Panc1 (cell line): ENCODE data around the gene PEX10. TPM values are rescaled to one million over a fixed set of nuclear protein-coding genes. Genes with fewer than 3 reads are reported as not detected.

Source experiments
- ATAC-seq: fragments of 200-7000 bp; cut with Tn5 transposase; 2 replicates; pipeline ENCODE4 v1.9.1; 2020; ENCODE audit warnings: mild to moderate bottlenecking, moderate library complexity
- BruUV-seq: library from RNA; stranded (reverse); fragments of 400-500 nt; replicated peaks from 2 replicates; lab custom pipeline; 2021; lab: Mats Ljungman, UMichigan
- CTCF ChIA-PET: fragments of 300-600 bp; sonication (Branson Sonifier 250); formaldehyde crosslinking; loops from one replicate; lab custom pipeline; 2022; ENCODE audit warnings: antibody characterized with exemption; lab: Charles Lee
- POLR2A ChIA-PET: fragments of 300-600 bp; sonication (Branson Sonifier 250); formaldehyde crosslinking; loops from one replicate; lab custom pipeline; 2022; ENCODE audit warnings: antibody characterized with exemption; lab: Charles Lee
- DNase-seq: peaks from one replicate; pipeline ENCODE4 v3.0.0-alpha.2; 2010; ENCODE audit warnings: low read depth, low spot score
- H3K27ac ChIP-seq: 2 replicates; pipeline ENCODE4 v1.5.1; 2011; ENCODE audit warnings: mild to moderate bottlenecking, low read length, inconsistent platforms
- H3K27me3 ChIP-seq: fragments of 200-500 bp; sonication (Bioruptor generic); 2 replicates; pipeline ENCODE4 v1.6.0; 2014; ENCODE audit warnings: low read length, inconsistent platforms; ENCODE audit not compliant: control insufficient read depth, insufficient read depth
- H3K36me3 ChIP-seq: fragments of 200-500 bp; sonication (Bioruptor generic); 2 replicates; pipeline ENCODE4 v1.5.1; 2014; ENCODE audit warnings: inconsistent platforms, mild to moderate bottlenecking, low read length, moderate library complexity; ENCODE audit not compliant: control insufficient read depth, insufficient read depth
- H3K4me1 ChIP-seq: 2 replicates; pipeline ENCODE4 v1.5.1; 2011; ENCODE audit warnings: inconsistent platforms, mild to moderate bottlenecking, low read length, moderate library complexity; ENCODE audit not compliant: control insufficient read depth, insufficient read depth
- H3K4me3 ChIP-seq, 2 experiments: 2 replicates each; pipeline ENCODE4 v1.5.1; 2011 to 2012; ENCODE audit warnings: low read depth in 2 of 2, low read length in 2 of 2, mild to moderate bottlenecking in 2 of 2, inconsistent platforms in 1 of 2, moderate library complexity in 1 of 2
- H3K9me3 ChIP-seq: fragments of 200-500 bp; sonication (Bioruptor generic); 2 replicates; pipeline ENCODE4 v1.5.1; 2014; ENCODE audit warnings: low read depth, mild to moderate bottlenecking, inconsistent platforms, low read length, moderate library complexity; ENCODE audit not compliant: control insufficient read depth, insufficient read depth
- POLR2AphosphoS5 ChIP-seq: IDR thresholded peaks from 2 replicates; pipeline ENCODE4 v1.6.1; 2012; ENCODE audit warnings: mild to moderate bottlenecking, low read depth, low read length, moderate library complexity
- SIN3A ChIP-seq: IDR thresholded peaks from 2 replicates; pipeline ENCODE4 v1.6.1; 2012; ENCODE audit warnings: low read depth, mild to moderate bottlenecking, low read length, moderate library complexity, borderline replicate concordance; ENCODE audit not compliant: insufficient read depth
- TCF7L2 ChIP-seq: IDR thresholded peaks from 2 replicates; pipeline ENCODE4 v1.6.1; 2011; ENCODE audit warnings: mild to moderate bottlenecking, low read depth, low read length, inconsistent platforms
- in situ Hi-C: cut with HindIII; loops from 2 replicates; pipeline ENCODE4 v1.10.0; 2016; ENCODE audit warnings: low sequenced_read_pairs, low pct_unique_long_range_greater_than_20kb
- intact Hi-C: fragments of 100-400 bp; cut with micrococcal nuclease; formaldehyde crosslinking; loops from one replicate; pipeline ENCODE4 v1.10.0; 2022; ENCODE audit not compliant: unreplicated experiment
- total RNA-seq: library from RNA; stranded (reverse); gene quantifications from one replicate; pipeline ENCODE4 v1.2.1, GENCODE V29; 2021; ENCODE audit not compliant: unreplicated experiment
- TF ChIP-seq, protein P1 (sequence below), 2 experiments: IDR thresholded peaks; 2 replicates each; pipeline ENCODE4 v1.6.1; 2011 to 2012; ENCODE audit warnings: low read depth in 2 of 2, control low read depth in 1 of 2, low read length in 1 of 2, mild to moderate bottlenecking in 1 of 2, moderate library complexity in 1 of 2; ENCODE audit not compliant: insufficient read depth in 1 of 2
- TF ChIP-seq, protein P2 (sequence below): fragments of 450-650 bp; IDR thresholded peaks from 2 replicates; pipeline ENCODE4 v1.5.1; 2017; ENCODE audit warnings: mild to moderate bottlenecking

PEX10 gene
- total RNA-seq, 1 experiment from 2014 or later = 49.8 TPM

- Histone ChIP-seq H3K27me3 (no peaks in the 10 kb centered on the region), H3K27ac (no peak overlapping the region), H3K4me3 (no peak overlapping the region), H3K4me1 (peaks cover 19% of the 10 kb centered on the region), H3K9me3 (no peaks in the 10 kb centered on the region), H3K36me3 (no peaks in the 10 kb centered on the region)
- ATAC-seq (no peak), DNase-seq (no peak)
- intact Hi-C loops (no loop called here), in situ Hi-C loops (no loop called here)
- ChIA-PET POLR2A (no interaction called here), CTCF (no interaction called here)
- no TSS peak for BruUV-seq
- TF ChIP-seq, protein P1, sequence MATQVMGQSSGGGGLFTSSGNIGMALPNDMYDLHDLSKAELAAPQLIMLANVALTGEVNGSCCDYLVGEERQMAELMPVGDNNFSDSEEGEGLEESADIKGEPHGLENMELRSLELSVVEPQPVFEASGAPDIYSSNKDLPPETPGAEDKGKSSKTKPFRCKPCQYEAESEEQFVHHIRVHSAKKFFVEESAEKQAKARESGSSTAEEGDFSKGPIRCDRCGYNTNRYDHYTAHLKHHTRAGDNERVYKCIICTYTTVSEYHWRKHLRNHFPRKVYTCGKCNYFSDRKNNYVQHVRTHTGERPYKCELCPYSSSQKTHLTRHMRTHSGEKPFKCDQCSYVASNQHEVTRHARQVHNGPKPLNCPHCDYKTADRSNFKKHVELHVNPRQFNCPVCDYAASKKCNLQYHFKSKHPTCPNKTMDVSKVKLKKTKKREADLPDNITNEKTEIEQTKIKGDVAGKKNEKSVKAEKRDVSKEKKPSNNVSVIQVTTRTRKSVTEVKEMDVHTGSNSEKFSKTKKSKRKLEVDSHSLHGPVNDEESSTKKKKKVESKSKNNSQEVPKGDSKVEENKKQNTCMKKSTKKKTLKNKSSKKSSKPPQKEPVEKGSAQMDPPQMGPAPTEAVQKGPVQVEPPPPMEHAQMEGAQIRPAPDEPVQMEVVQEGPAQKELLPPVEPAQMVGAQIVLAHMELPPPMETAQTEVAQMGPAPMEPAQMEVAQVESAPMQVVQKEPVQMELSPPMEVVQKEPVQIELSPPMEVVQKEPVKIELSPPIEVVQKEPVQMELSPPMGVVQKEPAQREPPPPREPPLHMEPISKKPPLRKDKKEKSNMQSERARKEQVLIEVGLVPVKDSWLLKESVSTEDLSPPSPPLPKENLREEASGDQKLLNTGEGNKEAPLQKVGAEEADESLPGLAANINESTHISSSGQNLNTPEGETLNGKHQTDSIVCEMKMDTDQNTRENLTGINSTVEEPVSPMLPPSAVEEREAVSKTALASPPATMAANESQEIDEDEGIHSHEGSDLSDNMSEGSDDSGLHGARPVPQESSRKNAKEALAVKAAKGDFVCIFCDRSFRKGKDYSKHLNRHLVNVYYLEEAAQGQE (IDR thresholded peaks at IDR 0.05; ENCODE audit: insufficient read depth in 1 of 2, low read depth in 2 of 2, low read length in 1 of 2) = no peak
- TF ChIP-seq POLR2AphosphoS5 (no peak), TCF7L2 (no peak), SIN3A (no peak)
- TF ChIP-seq, protein P2, sequence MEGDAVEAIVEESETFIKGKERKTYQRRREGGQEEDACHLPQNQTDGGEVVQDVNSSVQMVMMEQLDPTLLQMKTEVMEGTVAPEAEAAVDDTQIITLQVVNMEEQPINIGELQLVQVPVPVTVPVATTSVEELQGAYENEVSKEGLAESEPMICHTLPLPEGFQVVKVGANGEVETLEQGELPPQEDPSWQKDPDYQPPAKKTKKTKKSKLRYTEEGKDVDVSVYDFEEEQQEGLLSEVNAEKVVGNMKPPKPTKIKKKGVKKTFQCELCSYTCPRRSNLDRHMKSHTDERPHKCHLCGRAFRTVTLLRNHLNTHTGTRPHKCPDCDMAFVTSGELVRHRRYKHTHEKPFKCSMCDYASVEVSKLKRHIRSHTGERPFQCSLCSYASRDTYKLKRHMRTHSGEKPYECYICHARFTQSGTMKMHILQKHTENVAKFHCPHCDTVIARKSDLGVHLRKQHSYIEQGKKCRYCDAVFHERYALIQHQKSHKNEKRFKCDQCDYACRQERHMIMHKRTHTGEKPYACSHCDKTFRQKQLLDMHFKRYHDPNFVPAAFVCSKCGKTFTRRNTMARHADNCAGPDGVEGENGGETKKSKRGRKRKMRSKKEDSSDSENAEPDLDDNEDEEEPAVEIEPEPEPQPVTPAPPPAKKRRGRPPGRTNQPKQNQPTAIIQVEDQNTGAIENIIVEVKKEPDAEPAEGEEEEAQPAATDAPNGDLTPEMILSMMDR = no peak
Measured at GRCh38 chr1:2378441-2378851, 33.9 kb downstream of the PEX10 start.

- Histone ChIP-seq H3K27ac (no peak overlapping the region), H3K27me3 (no peaks in the 10 kb centered on the region), H3K4me1 (peaks cover 18% of the 10 kb centered on the region), H3K4me3 (no peak overlapping the region), H3K36me3 (no peaks in the 10 kb centered on the region), H3K9me3 (no peaks in the 10 kb centered on the region)
- no peak for DNase-seq
- no peak for ATAC-seq
- in situ Hi-C loops = no loop called here
- POLR2A ChIA-PET = interaction anchor here (0.6 kb wide), 2 partner anchors 156 to 178 kb away, joined by 3 to 6 read pairs; no protein-coding TSS in a partner anchor
- TF ChIP-seq, protein P1 (IDR thresholded peaks at IDR 0.05; ENCODE audit: insufficient read depth in 1 of 2, low read depth in 2 of 2, low read length in 1 of 2) = no peak
- TF ChIP-seq SIN3A = no peak
- TF ChIP-seq, protein P2 = no peak
- TF ChIP-seq TCF7L2 = no peak
- TF ChIP-seq POLR2AphosphoS5 = no peak
- CTCF ChIA-PET = interaction anchor here (0.6 kb wide), 1 partner anchor 30 kb away, joined by 3 read pairs; no protein-coding TSS in a partner anchor
- intact Hi-C loops = no loop called here
- BruUV-seq = no TSS peak
Measured at GRCh38 chr1:2377751-2378440, 34.5 kb downstream of the PEX10 start.
